GM19035 (cell line): ENCODE data around the gene NTM.
A peak's percentile ranks its signal among the peaks of the same experiment; 100 is the strongest.

Source experiments
- ATAC-seq: cut with Tn5 transposase; IDR thresholded peaks from one replicate; pipeline ENCODE4 v1.9.1; 2021; ENCODE audit not compliant: unreplicated experiment

NTM gene

DNA sequence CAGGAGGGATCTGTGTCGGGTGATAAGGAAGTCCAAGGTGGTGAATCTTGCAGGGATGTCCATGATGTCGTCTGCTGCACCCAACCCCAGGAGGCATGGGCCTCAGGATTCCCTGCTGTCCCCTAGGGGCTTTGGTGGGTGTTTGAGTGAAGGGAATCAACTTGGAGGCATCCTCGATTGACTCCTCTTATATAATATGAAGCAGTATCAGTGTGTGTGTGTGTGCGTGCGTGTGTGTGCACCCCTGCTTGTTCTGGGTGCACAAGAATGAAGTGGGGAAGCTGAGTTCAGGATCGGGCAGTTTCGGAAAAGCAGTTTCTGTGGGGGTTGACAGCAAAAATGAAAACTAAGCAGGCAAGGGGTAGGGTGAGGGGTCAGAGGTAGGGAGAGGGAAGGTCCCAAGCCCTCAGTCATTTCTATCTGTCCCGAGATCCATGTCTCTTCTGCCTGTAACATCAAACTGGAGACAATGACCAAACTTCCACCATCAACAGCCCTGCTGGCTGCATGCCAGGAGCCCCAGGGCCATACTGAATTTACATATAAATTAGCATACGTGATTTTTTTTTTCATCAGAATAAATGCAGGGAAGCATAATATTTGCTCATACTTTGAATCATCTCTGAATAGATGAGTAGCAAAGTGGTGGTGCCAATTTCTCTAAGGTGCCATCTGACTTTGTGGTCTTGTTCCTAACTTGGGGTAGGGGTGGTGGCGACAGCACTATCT, 2.0 kb downstream of the NTM start:
- ATAC-seq: no peak

DNA sequence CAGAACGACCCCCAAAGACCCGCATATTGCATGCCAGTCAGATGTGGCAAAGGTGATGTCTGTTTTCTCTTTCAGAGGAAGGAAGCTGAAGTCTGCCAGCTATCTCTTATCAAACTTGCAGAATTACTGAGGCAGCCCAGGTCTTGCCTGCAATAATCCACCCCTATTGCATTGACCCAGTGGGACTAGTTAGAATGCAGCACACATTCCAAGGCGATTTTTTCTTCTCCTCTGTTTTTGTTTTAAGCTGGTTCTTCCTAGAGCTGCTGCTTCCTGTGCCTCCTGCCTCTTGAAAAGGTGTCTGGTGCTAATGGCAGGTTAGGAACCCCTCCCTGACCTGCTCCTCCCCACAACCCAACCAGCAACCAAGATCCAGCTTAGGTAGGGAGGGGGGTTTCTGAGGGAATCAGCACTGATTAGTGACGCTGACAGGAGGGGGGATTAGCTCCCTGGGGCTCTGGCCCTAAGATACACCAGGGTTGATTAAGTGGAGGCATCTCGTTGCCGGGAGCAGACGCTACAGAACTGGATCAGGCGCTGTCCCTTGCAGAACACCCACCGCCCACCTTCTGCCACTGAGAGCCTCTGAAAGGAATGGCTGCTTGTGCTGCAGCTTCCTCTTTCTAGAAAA, 2.8 kb downstream of the NTM start:
- ATAC-seq: no peak

DNA sequence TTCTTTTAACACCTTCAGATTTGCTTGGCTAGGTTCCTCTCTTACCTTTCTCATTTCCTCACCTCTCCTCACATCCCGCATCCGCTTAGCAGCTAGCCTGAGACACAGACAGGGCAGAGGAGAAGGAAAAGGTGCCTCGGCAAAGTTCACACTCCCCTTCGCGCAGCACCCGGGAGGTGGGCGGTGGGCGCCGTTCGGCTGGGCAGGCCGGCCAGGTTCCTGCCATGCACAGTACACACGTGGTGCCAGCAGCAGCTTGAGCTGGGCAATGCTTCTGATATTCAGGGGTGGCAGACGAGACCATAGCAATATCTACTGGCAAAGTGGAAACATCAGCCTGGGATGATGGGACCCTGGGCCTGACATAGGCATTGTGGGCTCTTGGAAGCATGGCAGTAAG, 3.3 kb downstream of the NTM start:
- no peak for ATAC-seq

DNA sequence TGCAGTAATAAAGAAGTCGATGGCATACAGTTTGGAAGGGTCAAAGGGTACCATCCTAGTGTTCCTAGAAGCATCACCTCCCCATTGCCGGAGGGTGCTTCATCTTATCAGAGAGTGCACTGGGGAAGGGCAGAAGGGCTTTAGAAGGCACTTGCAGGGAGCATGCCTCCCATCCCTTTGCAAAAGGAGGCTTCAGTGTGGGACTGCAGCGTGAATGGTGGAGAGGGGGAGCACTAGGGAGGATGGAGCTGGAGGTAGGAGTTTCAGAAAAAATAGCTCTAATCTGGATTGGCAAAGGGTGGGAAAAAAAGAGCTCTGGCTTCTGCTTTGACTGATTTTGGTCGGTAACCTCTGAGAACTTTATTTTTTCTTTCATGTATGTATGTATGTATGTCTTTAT, 5.0 kb downstream of the NTM start:
- ATAC-seq: no peak

DNA sequence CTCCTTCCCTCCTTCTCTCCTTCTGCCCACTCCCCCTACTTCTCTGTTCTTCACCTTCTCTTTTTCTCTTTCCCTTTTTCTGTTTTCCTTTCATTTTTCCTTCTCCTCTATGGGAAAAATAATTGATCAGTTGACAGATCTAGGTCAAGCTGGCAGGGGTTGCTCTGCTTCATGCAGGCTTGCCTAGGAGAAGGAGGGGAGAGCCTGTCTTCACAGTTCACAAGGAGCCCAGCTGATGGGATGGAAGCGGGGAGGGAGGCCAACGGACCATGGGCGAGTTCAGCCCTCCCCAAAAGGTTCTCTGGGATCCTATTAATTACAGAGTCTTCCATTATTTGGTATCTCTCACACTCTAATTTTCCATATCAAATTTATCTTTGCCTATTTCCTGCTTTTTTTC, 5.5 kb downstream of the NTM start:
- no peak for ATAC-seq

DNA sequence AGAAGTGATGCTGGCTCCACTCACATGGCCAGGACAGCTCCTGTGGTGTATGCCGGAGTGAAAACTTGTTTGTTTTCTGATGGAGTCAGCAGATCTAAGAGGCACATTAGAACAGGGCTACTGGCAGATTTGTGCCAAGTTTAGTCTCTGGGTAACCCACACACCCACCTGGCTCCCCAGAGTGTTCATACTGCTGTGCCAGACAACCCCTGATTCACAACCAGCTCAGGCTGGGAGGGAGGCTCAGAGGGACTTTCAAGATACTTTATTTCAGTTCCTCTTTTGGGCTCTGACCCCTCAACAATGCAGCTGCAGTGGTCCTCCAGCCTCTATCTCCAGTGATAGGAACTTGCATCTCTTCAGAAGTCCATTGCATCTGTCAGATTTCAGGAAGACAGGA, 8.5 kb downstream of the NTM start:
- ATAC-seq: peak; percentile 93

DNA sequence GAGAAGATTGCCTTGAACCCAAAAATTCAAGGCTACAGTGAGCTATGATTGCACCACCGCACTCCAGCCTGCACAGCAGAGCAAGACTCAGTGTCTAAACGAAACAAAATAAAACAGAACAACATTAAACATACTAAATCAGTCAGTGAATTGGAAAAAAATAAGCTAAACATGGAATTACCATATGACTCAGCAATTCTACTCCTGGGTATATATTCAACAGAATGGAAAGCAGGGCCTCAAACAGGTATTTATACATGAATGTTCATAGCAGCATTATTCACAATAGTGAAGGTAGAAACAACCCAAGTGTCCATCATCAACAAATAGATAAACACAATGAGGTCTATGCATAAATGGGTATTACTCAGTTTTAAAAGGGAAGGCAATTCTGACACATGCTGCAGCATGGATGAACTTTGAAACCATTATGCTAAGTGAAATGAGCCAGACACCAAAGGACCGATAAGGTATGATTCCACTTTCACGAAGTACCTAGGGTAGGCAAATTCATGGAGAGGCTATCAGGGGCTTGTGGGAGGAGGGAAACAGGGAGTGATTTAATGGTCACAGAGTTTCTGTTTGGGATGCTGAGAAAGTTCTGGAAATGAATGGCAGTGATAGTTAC, 15.5 kb downstream of the NTM start:
- no peak for ATAC-seq

DNA sequence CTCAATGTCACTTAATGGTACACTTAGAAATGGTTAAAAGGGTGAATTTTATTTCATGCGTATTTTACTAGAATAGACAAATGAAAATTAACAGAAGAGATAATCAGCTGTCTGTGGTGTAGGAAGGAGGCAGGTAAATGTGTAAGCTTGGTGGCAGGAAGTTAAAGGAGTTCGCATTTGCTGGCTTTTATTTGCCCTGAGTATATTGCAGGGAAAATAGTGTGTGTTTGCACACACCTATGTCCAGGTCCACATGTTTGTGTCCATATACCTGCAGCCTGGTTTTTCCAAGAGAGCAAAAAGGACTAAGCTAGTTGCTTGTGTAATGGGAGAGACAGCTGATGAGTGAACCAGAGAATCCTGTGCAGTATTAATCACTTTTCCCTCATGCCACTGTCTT, 16.0 kb downstream of the NTM start:
- ATAC-seq: no peak

DNA sequence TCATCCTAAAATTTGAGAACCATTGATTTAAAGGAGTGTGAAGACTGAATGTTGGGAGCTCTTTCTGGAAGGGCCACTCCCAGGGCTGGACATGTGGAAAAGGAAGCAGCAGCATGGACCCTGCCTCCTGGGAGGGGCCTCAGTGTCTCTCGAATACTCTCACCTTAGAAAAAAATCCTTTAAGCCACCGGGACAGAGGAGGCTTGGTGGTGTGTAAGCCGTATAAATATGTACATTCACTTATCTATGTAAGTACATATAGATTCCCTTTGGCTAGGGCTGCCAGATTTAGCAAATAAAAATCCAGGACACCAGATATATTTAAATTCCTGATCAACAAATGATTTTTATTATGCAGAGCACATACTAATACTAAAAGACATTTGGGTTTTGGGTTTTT, 17.6 kb downstream of the NTM start:
- ATAC-seq: no peak

DNA sequence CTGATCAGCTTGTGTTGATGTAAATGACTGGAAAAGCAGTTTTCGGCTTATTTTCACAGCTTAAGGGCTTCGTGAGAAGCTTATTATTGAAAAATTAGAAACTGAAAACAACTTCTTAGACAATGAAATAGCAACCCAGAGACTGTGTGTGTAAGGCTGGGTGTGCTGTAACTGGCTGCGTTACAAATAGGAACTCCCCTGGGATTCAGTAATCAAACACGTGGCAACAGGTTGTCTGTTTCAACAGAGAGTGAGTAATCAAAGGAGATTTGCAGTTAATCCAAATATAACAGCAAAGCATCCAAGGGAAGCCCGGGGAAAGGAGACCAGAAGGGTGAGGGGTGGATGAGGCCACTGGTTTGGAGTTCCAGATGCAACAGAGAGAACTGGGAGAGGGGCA, 19.2 kb downstream of the NTM start:
- no peak for ATAC-seq

DNA sequence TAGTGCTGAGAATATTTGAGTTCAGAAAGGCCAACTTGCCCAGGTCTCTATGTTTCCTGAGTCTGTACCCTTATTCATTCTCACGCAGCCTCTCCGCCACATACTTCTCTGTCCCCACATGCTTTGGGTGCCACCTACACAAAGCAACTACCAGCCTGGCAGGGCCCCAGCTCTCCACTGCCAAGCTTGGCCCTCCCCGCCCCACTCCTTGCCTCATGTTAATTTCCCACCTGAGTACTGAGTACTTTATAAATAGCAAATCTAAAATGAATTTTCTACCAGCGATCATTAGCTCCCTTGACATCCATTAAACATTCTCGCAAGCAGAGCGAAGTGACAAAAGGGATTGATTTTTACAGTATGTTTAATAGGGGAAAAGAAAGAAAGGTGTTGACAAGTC, 20.8 kb downstream of the NTM start:
- no peak for ATAC-seq

DNA sequence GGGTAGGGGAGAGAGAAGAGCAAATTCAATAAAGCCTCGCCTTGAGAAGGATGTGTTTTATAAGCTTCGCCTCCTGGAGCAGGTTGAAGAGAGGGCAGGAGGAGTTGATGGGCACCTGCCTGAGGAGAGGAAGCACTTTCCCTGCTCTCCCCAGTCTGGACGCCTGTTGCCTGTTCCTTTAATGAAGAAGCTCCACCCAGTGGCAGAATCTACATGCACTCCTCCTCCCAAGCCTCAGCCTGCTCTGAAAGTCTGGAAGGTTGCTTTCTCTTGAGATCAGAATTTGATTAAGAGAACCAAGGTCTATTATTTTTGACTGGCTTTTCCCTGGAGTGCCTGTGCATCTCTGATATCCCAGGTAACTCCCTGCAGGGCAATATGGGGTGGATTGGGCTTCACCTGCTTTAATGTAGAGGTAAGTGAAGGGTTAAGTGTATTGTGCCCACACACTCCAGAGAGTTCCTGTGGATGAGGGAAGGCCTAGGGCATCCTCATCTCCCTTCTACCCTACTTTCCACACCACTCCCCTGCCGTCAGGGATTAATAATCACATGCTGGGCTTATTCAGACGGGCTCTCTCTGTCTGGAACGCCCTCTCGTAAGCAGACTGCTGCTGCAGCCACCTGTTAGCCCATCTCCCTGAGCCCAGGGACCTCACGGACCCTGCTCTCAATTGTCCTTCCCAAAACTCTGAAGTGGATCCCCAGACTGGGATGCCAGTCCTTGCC, 22.3 kb downstream of the NTM start:
- ATAC-seq: no peak

DNA sequence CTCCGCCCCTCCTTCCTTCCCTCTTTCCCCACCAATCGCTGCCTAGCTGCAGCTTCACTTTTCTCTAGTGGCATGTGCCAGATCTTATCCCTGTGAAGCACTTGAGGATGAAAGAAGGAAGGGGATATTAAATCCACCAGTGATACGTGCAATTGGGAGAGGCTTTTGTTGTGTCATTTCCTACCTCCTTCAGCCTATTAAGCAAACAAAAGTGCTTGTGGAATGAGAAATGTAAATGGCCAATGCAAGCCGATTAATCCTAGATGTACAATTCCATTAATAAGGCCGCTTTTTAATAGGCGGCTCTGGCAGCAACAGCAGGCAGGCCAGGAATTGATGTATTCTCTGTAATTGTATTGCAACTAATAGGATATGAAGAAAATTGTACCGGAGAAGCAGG, 23.3 kb downstream of the NTM start:
- no peak for ATAC-seq

DNA sequence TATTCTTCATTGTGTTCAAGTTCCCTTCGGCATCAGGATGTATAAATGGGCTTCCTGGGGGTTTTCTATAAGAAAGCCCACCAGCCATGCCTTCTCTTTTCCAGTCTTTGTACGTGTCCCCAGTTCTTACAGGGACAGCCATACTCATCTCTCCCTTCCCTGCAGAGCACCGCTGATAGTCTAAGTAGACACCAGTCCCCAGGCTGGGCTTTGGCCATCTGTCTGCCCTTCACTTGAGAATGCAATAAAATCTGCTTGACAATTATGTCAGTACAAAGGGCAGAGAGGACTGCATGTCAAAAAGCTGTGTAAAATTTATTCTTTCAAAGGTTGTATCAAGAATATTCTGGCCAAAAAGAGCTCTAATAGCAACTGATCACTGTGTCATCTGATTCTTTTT, 27.3 kb downstream of the NTM start:
- ATAC-seq: no peak

DNA sequence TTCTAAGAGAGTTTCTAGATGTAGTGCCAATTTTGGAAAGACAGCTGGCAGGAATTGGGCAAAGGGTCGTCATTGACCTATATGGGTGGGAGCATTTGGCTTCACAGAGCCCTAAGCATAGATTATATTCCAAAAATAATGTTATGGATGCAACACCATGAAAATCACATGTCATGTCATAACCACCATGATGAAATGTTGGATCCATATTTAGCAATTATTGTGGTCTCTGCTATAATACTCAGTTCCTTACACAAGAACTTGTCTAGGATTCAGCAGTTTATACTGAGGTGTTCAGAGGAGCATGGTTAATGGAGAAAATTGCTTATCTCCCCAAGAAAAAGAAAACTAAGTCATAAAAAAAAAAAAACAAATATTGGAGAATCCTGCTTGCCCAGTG, 31.6 kb downstream of the NTM start:
- no peak for ATAC-seq

DNA sequence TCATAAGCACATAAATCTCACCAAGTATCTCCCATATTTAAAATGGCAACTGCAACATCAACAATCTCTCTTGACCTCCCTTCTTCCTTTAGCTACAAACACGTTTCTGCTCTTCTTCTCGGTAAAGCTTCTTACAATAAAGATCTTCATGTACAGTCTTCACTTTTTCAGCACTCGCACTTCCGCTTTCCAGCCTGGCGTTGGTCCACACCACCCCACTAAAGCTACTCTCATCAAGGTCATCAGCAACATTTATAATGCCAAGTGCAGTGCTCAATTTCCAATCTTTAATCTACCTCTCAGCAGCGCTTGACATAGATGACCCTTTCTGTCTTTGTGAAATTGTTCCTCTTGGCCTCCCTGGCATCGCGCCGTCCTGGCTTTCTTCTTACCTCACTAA, 33.6 kb downstream of the NTM start:
- no peak for ATAC-seq

DNA sequence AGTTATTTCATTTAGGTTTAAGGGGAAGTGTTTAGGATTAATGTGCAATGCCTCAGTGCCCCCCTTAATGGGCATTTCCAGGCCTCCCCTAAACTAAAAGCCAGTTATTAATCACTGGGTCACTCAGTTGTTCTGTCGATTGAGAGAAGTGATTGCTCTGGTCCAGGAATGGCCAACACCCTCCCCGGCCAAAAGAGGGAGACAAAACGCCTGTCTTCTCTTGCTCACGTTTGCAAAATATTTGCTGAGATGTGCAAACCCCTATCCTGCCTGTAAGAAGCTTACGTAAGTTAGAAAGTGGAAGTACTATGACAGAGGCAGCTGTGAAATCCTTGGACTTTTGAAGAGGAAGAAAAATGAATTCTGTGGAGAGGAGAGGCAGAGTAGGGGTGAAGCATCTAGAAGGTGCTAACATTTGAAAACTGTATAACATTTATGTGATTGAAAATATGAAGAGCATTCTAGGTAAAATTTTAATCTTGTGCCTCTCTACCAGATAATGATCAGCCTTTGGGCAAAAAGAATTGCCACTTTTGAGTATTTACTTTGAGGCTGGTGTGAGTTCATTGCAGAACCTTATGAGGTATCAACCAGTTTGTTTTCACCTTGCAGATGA, 37.7 kb downstream of the NTM start:
- ATAC-seq: peak; percentile 70

DNA sequence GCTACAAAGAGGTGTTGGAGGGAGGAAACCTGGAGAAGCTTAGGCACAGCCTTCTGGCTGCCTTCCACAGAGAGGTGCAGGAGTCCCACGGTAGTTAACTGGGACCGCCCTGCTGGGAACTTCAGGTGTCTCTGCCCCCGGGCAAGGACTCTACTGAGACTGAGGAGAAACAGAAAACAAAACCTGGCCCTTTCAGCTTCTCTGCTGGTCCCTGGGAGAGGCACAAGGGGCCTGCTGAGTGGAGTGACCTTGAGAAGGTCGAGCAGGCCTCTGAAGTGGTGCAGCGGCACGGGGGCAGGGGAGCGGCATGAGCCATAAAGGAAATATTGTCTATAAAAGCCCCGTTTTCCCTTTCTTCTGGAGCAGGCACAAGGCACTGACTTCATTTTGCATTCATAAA, 38.9 kb downstream of the NTM start:
- ATAC-seq: no peak

DNA sequence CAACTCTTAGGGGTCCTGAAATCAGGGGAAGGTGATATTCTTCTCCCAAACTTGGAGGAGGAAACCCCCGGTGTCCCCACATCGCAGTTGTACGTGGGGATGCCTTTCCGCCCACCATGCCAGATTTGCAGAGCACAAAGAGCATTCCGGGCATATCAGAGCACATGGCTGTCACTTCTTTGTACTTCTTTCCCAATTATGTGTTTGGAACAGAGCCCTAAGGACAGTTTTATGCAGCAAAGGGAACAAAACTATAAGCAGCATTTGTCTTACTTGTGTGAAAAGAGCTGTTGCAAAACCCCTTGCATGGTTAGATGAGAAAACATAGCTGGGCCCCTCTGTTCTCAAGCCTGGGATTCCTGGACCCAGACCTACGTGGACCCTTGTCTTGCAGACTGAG, 41.2 kb downstream of the NTM start:
- no peak for ATAC-seq

DNA sequence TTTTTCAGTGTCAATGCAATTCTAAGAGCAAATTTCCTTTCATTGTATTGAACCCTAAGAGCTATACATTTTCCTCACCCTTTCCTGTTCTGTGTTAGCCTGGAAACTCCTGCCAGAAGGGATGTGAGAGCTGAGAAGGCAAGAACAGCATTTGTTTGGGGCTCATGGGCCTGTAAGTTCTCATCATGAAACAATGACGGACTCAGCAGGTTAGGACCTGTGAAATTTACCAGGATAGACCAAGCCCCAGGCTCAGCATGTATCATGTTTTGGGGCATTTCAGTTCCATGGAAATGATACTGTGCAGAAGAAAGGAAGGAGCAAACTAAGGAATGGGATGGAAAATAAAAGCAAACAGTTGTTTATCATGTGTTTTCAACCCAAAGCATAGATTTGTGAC, 41.6 kb downstream of the NTM start:
- ATAC-seq: no peak

DNA sequence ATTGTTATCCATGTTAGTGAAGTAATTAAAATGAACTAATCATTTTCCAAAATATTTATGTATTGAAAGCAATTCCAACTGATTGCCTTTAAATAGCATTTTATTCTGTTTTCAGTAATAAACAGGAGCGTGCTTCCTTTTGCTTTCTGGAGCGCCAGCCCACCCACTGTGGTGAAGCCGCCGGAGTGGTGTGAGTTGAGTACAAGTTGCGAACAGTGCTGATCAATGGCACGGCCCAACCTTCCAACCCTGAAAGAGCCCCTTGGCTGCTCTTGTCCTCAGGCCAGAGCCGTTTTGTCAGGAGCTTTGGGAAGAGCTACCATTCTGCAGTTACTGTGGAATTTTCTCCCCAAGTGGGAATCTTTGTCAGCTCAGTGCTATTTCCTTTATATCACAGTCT, 42.8 kb downstream of the NTM start:
- no peak for ATAC-seq

DNA sequence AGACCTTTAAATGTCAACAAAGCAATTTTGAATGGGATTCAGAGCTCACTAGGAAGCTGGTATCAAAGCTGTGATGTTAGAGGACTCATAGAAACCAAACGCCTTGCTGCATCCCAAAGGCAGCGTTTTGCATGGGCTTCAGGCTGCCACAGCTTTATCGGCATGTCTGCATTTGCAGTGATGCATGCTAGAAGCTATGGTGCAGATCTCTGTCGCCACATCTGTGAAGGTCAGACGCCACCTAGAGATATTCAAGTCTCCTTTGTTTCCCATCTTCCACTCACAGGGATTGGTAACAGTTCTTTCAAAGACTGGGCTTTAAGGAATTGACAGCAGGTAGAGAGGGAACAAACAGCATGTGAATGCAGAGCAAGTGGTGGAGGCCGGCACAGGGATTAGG, 47.8 kb downstream of the NTM start:
- no peak for ATAC-seq
